ENCODE data around the gene ABR. TPM values are rescaled to one million over a fixed set of nuclear protein-coding genes. Genes with fewer than 3 reads are reported as not detected.
A peak's percentile ranks its signal among the peaks of the same experiment; 100 is the strongest.
"Not testable (repeated sequence)": the region's sequence is repeated elsewhere in the genome, so short reads cannot be mapped to it uniquely, and the experiment has no call there.

The ABR gene
- total RNA-seq, 1 experiment from 2014 or later, result 35.4 TPM

DNA sequence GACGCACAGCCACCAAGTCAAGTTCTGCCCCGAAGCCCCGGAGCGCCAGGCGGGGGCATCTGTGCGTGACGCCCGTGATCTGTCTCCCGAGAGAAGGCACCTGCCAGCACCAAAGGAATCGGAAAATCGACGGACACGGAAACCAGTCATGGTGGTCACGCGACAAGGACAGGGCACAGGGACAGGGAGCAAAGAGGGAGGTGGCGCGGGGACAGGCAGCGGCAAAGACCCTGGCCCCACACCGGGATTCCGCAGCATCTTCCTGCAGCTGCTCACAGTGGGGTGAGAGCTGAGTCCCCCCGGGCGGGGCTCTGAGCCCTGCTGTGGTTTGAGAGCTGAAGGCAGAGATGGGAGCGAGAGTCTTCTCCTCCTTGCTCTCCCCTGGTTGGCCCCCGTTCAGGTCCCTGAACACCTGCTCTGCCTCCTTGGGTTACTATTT is 56.4 kb downstream of the ABR start:
- no peaks in the 10 kb centered on the region for H3F3A ChIP-seq (ENCODE audit: low read length, unreplicated experiment)
- TF ChIP-seq, protein P1, sequence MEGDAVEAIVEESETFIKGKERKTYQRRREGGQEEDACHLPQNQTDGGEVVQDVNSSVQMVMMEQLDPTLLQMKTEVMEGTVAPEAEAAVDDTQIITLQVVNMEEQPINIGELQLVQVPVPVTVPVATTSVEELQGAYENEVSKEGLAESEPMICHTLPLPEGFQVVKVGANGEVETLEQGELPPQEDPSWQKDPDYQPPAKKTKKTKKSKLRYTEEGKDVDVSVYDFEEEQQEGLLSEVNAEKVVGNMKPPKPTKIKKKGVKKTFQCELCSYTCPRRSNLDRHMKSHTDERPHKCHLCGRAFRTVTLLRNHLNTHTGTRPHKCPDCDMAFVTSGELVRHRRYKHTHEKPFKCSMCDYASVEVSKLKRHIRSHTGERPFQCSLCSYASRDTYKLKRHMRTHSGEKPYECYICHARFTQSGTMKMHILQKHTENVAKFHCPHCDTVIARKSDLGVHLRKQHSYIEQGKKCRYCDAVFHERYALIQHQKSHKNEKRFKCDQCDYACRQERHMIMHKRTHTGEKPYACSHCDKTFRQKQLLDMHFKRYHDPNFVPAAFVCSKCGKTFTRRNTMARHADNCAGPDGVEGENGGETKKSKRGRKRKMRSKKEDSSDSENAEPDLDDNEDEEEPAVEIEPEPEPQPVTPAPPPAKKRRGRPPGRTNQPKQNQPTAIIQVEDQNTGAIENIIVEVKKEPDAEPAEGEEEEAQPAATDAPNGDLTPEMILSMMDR (conservative IDR thresholded peaks at IDR 0.05; ENCODE audit: low read depth, low read length), result no peak
- no peak for TF ChIP-seq EZH2 (IDR thresholded peaks at IDR 0.05; ENCODE audit: low read length, unreplicated experiment)
- TF ChIP-seq EZH2phosphoT487 (IDR thresholded peaks at IDR 0.05; ENCODE audit: borderline replicate concordance, low read length), result no peak
- H3K36me3 ChIP-seq (ENCODE audit: low read depth, low read length), result no peaks in the 10 kb centered on the region
- intact Hi-C loops (cut with micrococcal nuclease), result loop anchor here (2.0 kb wide), 1 partner anchor 63 kb away; no protein-coding TSS in a partner anchor
- ATAC-seq (no peak), DNase-seq (no peak)
- H3K79me2 ChIP-seq (ENCODE audit: low read length), result no peaks in the 10 kb centered on the region
- H3K27ac ChIP-seq (ENCODE audit: low read length), result no peak overlapping the region
- POLR2A ChIA-PET (ENCODE audit: unreplicated experiment), result no interaction called here
- no peak overlapping the region for H3K4me3 ChIP-seq (ENCODE audit: low read length)
- BruUV-seq (replicated peaks), result no TSS peak
- H3K4me2 ChIP-seq (ENCODE audit: low read length), result peak overlapping the region; percentile 64; the same call in 1 of the 2 replicates
- no peaks in the 10 kb centered on the region for H3K27me3 ChIP-seq (ENCODE audit: low read length)
- H3K9me3 ChIP-seq (ENCODE audit: low read length), result no peaks in the 10 kb centered on the region
- H3K4me1 ChIP-seq (ENCODE audit: insufficient read depth, low read length), result peaks cover 8% of the 10 kb centered on the region
- no peak overlapping the region for H3K9ac ChIP-seq (ENCODE audit: low read length)
- peak overlapping the region; percentile 78 for H2AFZ ChIP-seq (ENCODE audit: low read length)
- H3K9me2 ChIP-seq (replicated peaks; ENCODE audit: low read length), result no peaks in the 10 kb centered on the region
- CTCF ChIA-PET, result interaction anchor here (2.3 kb wide), 1 partner anchor 65 kb away, joined by 20 read pairs; no protein-coding TSS in a partner anchor
- no peaks in the 10 kb centered on the region for H4K20me1 ChIP-seq (ENCODE audit: low read length)

DNA sequence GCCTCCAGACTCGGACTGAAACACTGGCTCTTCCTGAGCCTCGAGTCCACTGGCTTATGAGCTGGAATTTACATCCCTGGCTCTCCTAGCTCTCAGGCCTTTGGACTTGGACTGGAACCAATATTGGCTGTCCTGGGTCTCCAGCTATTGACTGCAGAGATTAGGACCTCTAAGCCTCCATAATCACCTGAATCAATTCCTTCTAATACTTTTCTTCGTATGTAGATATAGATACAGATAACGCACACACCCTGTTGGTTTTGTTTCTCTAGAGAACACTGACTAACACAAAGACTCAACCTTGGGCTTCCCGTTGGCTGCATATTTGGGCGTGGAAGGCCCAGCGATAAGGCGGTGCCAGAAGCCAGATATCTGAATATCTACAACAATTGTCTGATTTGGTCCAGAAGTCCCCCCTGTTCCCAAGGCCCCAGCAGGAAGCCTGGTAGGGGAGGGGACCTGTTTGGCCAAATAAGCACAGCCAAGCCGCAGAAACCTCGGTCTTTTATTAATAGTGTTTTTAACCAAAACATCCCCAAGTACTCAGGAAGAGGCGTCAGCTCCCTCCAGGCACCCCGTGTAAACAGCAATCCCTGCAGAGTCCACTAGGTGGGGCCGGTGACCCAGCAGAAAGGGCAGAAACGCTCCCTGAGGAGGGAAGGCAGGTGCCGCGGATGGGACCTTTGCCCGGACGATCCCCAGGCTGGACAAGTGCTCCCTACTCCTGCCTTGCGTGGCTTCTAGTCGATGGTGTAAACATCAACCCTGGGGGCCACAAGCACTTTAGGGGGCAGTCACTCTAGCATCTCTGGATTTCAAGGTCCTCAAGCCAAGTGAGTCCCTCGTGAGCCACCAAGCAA is 57.0 kb downstream of the ABR start:
- TF ChIP-seq, protein P1 (conservative IDR thresholded peaks at IDR 0.05; ENCODE audit: low read depth, low read length), result peak; percentile 81
- no peak for TF ChIP-seq EZH2phosphoT487 (IDR thresholded peaks at IDR 0.05; ENCODE audit: borderline replicate concordance, low read length)
- TF ChIP-seq EZH2 (IDR thresholded peaks at IDR 0.05; ENCODE audit: low read length, unreplicated experiment), result no peak

DNA sequence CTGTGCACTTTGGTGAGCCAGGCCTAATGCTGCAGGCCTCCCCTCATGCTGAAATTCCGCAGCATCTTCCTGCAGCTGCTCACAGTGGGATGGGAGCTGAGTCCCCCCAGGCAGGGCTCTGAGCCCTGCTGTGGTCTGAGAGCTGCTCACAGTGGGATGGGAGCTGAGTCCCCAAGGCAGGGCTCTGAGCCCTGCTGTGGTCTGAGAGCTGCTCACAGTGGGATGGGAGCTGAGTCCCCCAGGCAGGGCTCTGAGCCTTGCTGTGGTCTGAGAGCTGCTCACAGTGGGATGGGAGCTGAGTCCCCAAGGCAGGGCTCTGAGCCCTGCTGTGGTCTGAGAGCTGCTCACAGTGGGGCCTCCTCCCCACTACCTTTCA is 58.4 kb downstream of the ABR start:
- CTCF ChIA-PET, result interaction anchor here (2.3 kb wide), 1 partner anchor 63 kb away, joined by 20 read pairs; no protein-coding TSS in a partner anchor
- H2AFZ ChIP-seq (ENCODE audit: low read length); H3K4me3 ChIP-seq (ENCODE audit: low read length); BruUV-seq (replicated peaks); H3K9me2 ChIP-seq (replicated peaks; ENCODE audit: low read length); ATAC-seq; POLR2A ChIA-PET (ENCODE audit: unreplicated experiment); DNase-seq; H3K27me3 ChIP-seq (ENCODE audit: low read length); H3K4me2 ChIP-seq (ENCODE audit: low read length); H3K9ac ChIP-seq (ENCODE audit: low read length); H3K79me2 ChIP-seq (ENCODE audit: low read length); H3K27ac ChIP-seq (ENCODE audit: low read length); H3F3A ChIP-seq (ENCODE audit: low read length, unreplicated experiment); H3K36me3 ChIP-seq (ENCODE audit: low read depth, low read length); intact Hi-C loops (cut with micrococcal nuclease); H3K4me1 ChIP-seq (ENCODE audit: insufficient read depth, low read length); H4K20me1 ChIP-seq (ENCODE audit: low read length); H3K9me3 ChIP-seq (ENCODE audit: low read length): not testable (repeated sequence)

More for the DNA sequence above, 57.0 kb downstream of the ABR start:
- intact Hi-C loops (cut with micrococcal nuclease), result loop anchor here (2.0 kb wide), 1 partner anchor 64 kb away; no protein-coding TSS in a partner anchor
- Histone ChIP-seq H3K27ac (ENCODE audit: low read length) (peak overlapping the region; percentile 20), H3K36me3 (ENCODE audit: low read depth, low read length) (no peaks in the 10 kb centered on the region), H3K9me3 (ENCODE audit: low read length) (no peaks in the 10 kb centered on the region), H2AFZ (ENCODE audit: low read length) (peak overlapping the region; percentile 78), H3K27me3 (ENCODE audit: low read length) (no peaks in the 10 kb centered on the region), H3K79me2 (ENCODE audit: low read length) (no peaks in the 10 kb centered on the region), H3K4me2 (ENCODE audit: low read length) (peak overlapping the region; percentile 64), H3K4me3 (ENCODE audit: low read length) (no peak overlapping the region; the same call in 1 of the 2 replicates), H3K4me1 (ENCODE audit: insufficient read depth, low read length) (peaks cover 8% of the 10 kb centered on the region), H3K9me2 (replicated peaks; ENCODE audit: low read length) (no peaks in the 10 kb centered on the region), H3F3A (ENCODE audit: low read length, unreplicated experiment) (no peaks in the 10 kb centered on the region), H3K9ac (ENCODE audit: low read length) (no peak overlapping the region), H4K20me1 (ENCODE audit: low read length) (no peaks in the 10 kb centered on the region)
- ChIA-PET CTCF (interaction anchor here (0.6 to 2.3 kb wide), 6 partner anchors 12 to 1279 kb away, joined by 3 to 20 read pairs (median 5); no protein-coding TSS in a partner anchor), POLR2A (ENCODE audit: unreplicated experiment) (interaction anchor here (0.6 kb wide), 2 partner anchors 12 to 338 kb away, joined by 3 read pairs; no protein-coding TSS in a partner anchor)
- ATAC-seq (peak; percentile 87), DNase-seq (peak; percentile 74)
- no TSS peak for BruUV-seq (replicated peaks)
